H9 (cell line): Measurements from ENCODE around the gene SLC25A53. TPM values are rescaled to one million over a fixed set of nuclear protein-coding genes. Genes with fewer than 3 reads are reported as not detected.

ENCODE experiments used
- DNase-seq: peaks from one replicate; pipeline ENCODE4 v3.0.0-alpha.2; 2017
- H2AFZ ChIP-seq: one replicate; pipeline ENCODE4 v1.6.1; 2013; ENCODE audit warnings: mild to moderate bottlenecking, low read length, control low read depth, moderate library complexity
- H2AK5ac ChIP-seq: 2 replicates; pipeline ENCODE4 v1.6.1; 2013; ENCODE audit warnings: low read length, control low read depth, mixed read lengths; ENCODE audit not compliant: insufficient read length
- H2BK120ac ChIP-seq: one replicate; pipeline ENCODE4 v1.6.1; 2013; ENCODE audit warnings: low read depth, mild to moderate bottlenecking, low read length, control low read depth, inconsistent platforms; ENCODE audit not compliant: poor library complexity, severe bottlenecking
- H2BK12ac ChIP-seq: 2 replicates; pipeline ENCODE4 v1.6.1; 2013; ENCODE audit warnings: low read length, control low read depth, mixed read lengths, low read depth; ENCODE audit not compliant: insufficient read length
- H2BK15ac ChIP-seq: 2 replicates; pipeline ENCODE4 v1.6.1; 2013; ENCODE audit warnings: low read depth, low read length, control low read depth
- H2BK20ac ChIP-seq: one replicate; pipeline ENCODE4 v1.6.1; 2013; ENCODE audit warnings: low read depth, mild to moderate bottlenecking, low read length, control low read depth, inconsistent platforms; ENCODE audit not compliant: poor library complexity, severe bottlenecking
- H2BK5ac ChIP-seq: 2 replicates; pipeline ENCODE4 v1.6.1; 2013; ENCODE audit warnings: low read length, control low read depth, mixed read lengths; ENCODE audit not compliant: insufficient read length
- H3K14ac ChIP-seq: 2 replicates; pipeline ENCODE4 v1.6.1; 2013; ENCODE audit warnings: low read length, control low read depth; ENCODE audit not compliant: insufficient read depth
- H3K18ac ChIP-seq: 2 replicates; pipeline ENCODE4 v1.6.1; 2013; ENCODE audit warnings: low read depth, mild to moderate bottlenecking, mixed read lengths, low read length, control low read depth; ENCODE audit not compliant: insufficient read length
- H3K23ac ChIP-seq: 2 replicates; pipeline ENCODE4 v1.6.1; 2013; ENCODE audit warnings: low read length, control low read depth, mixed read lengths, low read depth; ENCODE audit not compliant: insufficient read length
- H3K23me2 ChIP-seq: 2 replicates; pipeline ENCODE4 v1.6.1; 2013; ENCODE audit warnings: low read depth, mild to moderate bottlenecking, mixed read lengths, low read length, control low read depth; ENCODE audit not compliant: insufficient read length, poor library complexity, severe bottlenecking
- H3K27ac ChIP-seq: 2 replicates; pipeline ENCODE4 v1.5.1; 2013; ENCODE audit warnings: low read length, control low read depth, mixed read lengths, low read depth; ENCODE audit not compliant: insufficient read length
- H3K27me3 ChIP-seq: 2 replicates; pipeline ENCODE4 v1.6.1; 2013; ENCODE audit warnings: low read length, control low read depth, inconsistent platforms; ENCODE audit not compliant: insufficient read depth
- H3K4ac ChIP-seq: 2 replicates; pipeline ENCODE4 v1.6.1; 2013; ENCODE audit warnings: low read depth, mild to moderate bottlenecking, control low read depth, inconsistent platforms, low read length, moderate library complexity
- H3K4me1 ChIP-seq: 2 replicates; pipeline ENCODE4 v1.6.1; 2013; ENCODE audit warnings: low read length, control low read depth, inconsistent platforms; ENCODE audit not compliant: insufficient read depth
- H3K4me2 ChIP-seq: 2 replicates; pipeline ENCODE4 v1.6.1; 2013; ENCODE audit warnings: low read length, control low read depth, mixed read lengths; ENCODE audit not compliant: insufficient read length, insufficient read depth
- H3K56ac ChIP-seq: 2 replicates; pipeline ENCODE4 v1.6.1; 2013; ENCODE audit warnings: low read depth, mild to moderate bottlenecking, mixed read lengths, low read length, control low read depth; ENCODE audit not compliant: insufficient read length
- H3K79me1 ChIP-seq: 2 replicates; pipeline ENCODE4 v1.6.1; 2013; ENCODE audit warnings: low read depth, mild to moderate bottlenecking, moderate library complexity, low read length, control low read depth, inconsistent platforms; ENCODE audit not compliant: insufficient read depth, poor library complexity, severe bottlenecking
- H3K79me2 ChIP-seq: 2 replicates; pipeline ENCODE4 v1.6.1; 2013; ENCODE audit warnings: low read length, control low read depth, inconsistent platforms; ENCODE audit not compliant: insufficient read depth
- H3K9ac ChIP-seq: 2 replicates; pipeline ENCODE4 v1.6.1; 2013; ENCODE audit warnings: low read length, control low read depth, mixed read lengths; ENCODE audit not compliant: insufficient read length; ENCODE audit errors: extremely low read depth
- H3K9me3 ChIP-seq: one replicate; pipeline ENCODE4 v1.6.1; 2013; ENCODE audit warnings: low read depth, low read length, inconsistent platforms; ENCODE audit not compliant: control insufficient read depth
- H3T11ph ChIP-seq: one replicate; pipeline ENCODE4 v1.6.1; 2013; ENCODE audit warnings: mild to moderate bottlenecking, low read length, control low read depth, inconsistent platforms
- H4K20me1 ChIP-seq: one replicate; pipeline ENCODE4 v1.6.1; 2013; ENCODE audit not compliant: control insufficient read depth, insufficient read length, insufficient read depth
- H4K5ac ChIP-seq: 2 replicates; pipeline ENCODE4 v1.6.1; 2013; ENCODE audit warnings: low read depth, mild to moderate bottlenecking, mixed read lengths, low read length, control low read depth; ENCODE audit not compliant: insufficient read length
- H4K8ac ChIP-seq: replicated peaks from 2 replicates; pipeline ENCODE4 v1.6.1; 2013; ENCODE audit warnings: low read length, control low read depth, mixed read lengths, low read depth; ENCODE audit not compliant: insufficient read length
- H4K91ac ChIP-seq: 2 replicates; pipeline ENCODE4 v1.6.1; 2013; ENCODE audit warnings: low read depth, mild to moderate bottlenecking, moderate library complexity, mixed read lengths, low read length, control low read depth; ENCODE audit not compliant: insufficient read length
- H3K27ac Mint-ChIP-seq, 3 experiments: 2 replicates in 2 of 3; 3 replicates in 1 of 3; pipeline ENCODE4 v1.8.0; 2020 to 2021; ENCODE audit warnings: mixed read lengths in 3 of 3, mild to moderate bottlenecking in 1 of 3, moderate library complexity in 1 of 3
- H3K27me3 Mint-ChIP-seq: 2 replicates; pipeline ENCODE4 v1.8.0; 2021; ENCODE audit warnings: low read depth, mild to moderate bottlenecking, moderate library complexity, mixed read lengths
- H3K36me3 Mint-ChIP-seq, 3 experiments: 2 replicates in 2 of 3; 3 replicates in 1 of 3; pipeline ENCODE4 v1.8.0; 2020 to 2021; ENCODE audit warnings: low read depth in 3 of 3, mixed read lengths in 3 of 3; ENCODE audit not compliant: insufficient read depth in 1 of 3
- H3K4me1 Mint-ChIP-seq, 2 experiments: 2 replicates each; pipeline ENCODE4 v1.8.0; 2020; ENCODE audit warnings: mixed read lengths in 2 of 2
- H3K4me3 Mint-ChIP-seq, 2 experiments: 2 replicates in 1 of 2; 3 replicates in 1 of 2; pipeline ENCODE4 v1.8.0; 2020 to 2021; ENCODE audit warnings: mild to moderate bottlenecking in 2 of 2, mixed read lengths in 2 of 2, moderate library complexity in 1 of 2
- H3K9me3 Mint-ChIP-seq, 2 experiments: 2 replicates in 1 of 2; 3 replicates in 1 of 2; pipeline ENCODE4 v1.8.0; 2020; ENCODE audit warnings: mild to moderate bottlenecking in 2 of 2, mixed read lengths in 2 of 2, moderate library complexity in 1 of 2
- WGBS: extraction: QIAGEN DNeasy Blood & Tissue Kit; methylation state at CpG from one replicate; pipeline ENCODE4 v1.1.7; 2013; ENCODE audit warnings: missing lambda C conversion rate, low lambda C conversion rate, mixed read lengths; ENCODE audit not compliant: insufficient read length; ENCODE audit errors: extremely low coverage; 5-methylcytosine and 5-hydroxymethylcytosine counted together
- total RNA-seq: library from RNA; stranded (reverse); gene quantifications from 2 replicates; pipeline ENCODE4 v1.2.1, GENCODE V29; 2021
- TF ChIP-seq, protein P1 (sequence below): fragments of 200-600 bp; sonication (generic); conservative IDR thresholded peaks from 3 replicates; pipeline ENCODE4 v1.8.0; 2021; ENCODE audit warnings: antibody characterized with exemption, mild to moderate bottlenecking

The SLC25A53 gene
- total RNA-seq, 1 experiment from 2014 or later: 1.6 TPM

DNA sequence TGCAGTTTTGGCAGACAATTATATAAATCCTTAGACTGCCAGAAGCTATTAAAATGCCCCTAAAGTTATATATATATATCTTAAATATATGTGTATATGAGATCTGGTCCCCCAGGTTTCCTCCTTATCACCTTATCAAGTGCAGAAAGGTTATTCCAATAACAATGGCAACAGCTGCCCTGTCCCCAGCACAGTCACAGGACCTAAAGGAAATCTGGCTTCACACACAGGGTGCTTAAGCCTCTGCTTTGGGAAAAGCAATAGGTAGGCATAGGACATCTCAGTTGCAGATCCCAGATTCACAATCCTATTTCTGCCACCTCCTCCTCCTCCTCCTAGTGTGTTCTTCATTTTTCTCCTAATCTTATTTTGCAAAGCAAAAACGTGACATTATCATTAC lies 5.8 kb downstream of the SLC25A53 start:
- Histone ChIP-seq H3K4me2 (no peak overlapping the region), H2AK5ac (no peak overlapping the region), H3K23me2 (no peaks in the 10 kb centered on the region), H3K18ac (no peak overlapping the region), H3K56ac (no peak overlapping the region), H3K9me3 (no peaks in the 10 kb centered on the region), H4K5ac (no peak overlapping the region), H3K9ac (no peak overlapping the region), H4K8ac (no peak overlapping the region), H2BK15ac (no peak overlapping the region), H3K27ac (no peak overlapping the region), H3K27me3 (no peaks in the 10 kb centered on the region), H3K79me2 (no peaks in the 10 kb centered on the region), H3K23ac (no peak overlapping the region), H4K20me1 (no peaks in the 10 kb centered on the region), H4K91ac (no peak overlapping the region), H2BK20ac (no peak overlapping the region), H3K4ac (no peak overlapping the region), H3K14ac (no peak overlapping the region), H2BK120ac (no peak overlapping the region), H3K79me1 (no peaks in the 10 kb centered on the region), H2BK5ac (no peak overlapping the region), H3K4me1 (no peaks in the 10 kb centered on the region), H3T11ph (no peak overlapping the region), H2BK12ac (no peak overlapping the region), H2AFZ (no peak overlapping the region)
- no CpG with 5 or more reads among the region's 1 CpG for WGBS
- TF ChIP-seq, protein P1, sequence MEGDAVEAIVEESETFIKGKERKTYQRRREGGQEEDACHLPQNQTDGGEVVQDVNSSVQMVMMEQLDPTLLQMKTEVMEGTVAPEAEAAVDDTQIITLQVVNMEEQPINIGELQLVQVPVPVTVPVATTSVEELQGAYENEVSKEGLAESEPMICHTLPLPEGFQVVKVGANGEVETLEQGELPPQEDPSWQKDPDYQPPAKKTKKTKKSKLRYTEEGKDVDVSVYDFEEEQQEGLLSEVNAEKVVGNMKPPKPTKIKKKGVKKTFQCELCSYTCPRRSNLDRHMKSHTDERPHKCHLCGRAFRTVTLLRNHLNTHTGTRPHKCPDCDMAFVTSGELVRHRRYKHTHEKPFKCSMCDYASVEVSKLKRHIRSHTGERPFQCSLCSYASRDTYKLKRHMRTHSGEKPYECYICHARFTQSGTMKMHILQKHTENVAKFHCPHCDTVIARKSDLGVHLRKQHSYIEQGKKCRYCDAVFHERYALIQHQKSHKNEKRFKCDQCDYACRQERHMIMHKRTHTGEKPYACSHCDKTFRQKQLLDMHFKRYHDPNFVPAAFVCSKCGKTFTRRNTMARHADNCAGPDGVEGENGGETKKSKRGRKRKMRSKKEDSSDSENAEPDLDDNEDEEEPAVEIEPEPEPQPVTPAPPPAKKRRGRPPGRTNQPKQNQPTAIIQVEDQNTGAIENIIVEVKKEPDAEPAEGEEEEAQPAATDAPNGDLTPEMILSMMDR: no peak
- DNase-seq: no peak
- H3K36me3 Mint-ChIP-seq: peaks cover 0 to 2% (median 0%) of the 10 kb centered on the region in 3 experiments; a peak in 2 of 7 replicates
- H3K9me3 Mint-ChIP-seq: peaks cover 0 to 34% of the 10 kb centered on the region in 2 experiments; a peak in 2 of 5 replicates
- H3K27me3 Mint-ChIP-seq: peaks cover 2% of the 10 kb centered on the region
- no peak overlapping the region for H3K27ac Mint-ChIP-seq
- H3K4me1 Mint-ChIP-seq: no peaks in the 10 kb centered on the region
- H3K4me3 Mint-ChIP-seq: no peak overlapping the region
